K562 (cell line): Measurements from ENCODE around the gene PPDPF. TPM values are rescaled to one million over a fixed set of nuclear protein-coding genes. Genes with fewer than 3 reads are reported as not detected.

Experiments used
- ATAC-seq: fragments of 200-7000 bp; cut with Tn5 transposase; 3 replicates; pipeline ENCODE4 v1.9.1; 2020; ENCODE audit warnings: moderate library complexity
- BruUV-seq: library from RNA; stranded (reverse); fragments of 400-500 nt; replicated peaks from 2 replicates; lab custom pipeline; 2021; lab: Mats Ljungman, UMichigan
- CTCF ChIA-PET: fragments of 300-600 bp; formaldehyde crosslinking; extraction: SDS; loops from one replicate; lab custom pipeline; 2021; ENCODE audit warnings: low intra/inter-chr PET ratio; lab: Yijun Ruan, JAX
- POLR2A ChIA-PET: fragments of 300-600, 350-650 bp; sonication (Branson Sonifier 250); formaldehyde crosslinking; extraction: SDS; loops from one replicate; lab custom pipeline; 2021; ENCODE audit warnings: antibody characterized with exemption, inconsistent platforms; lab: Yijun Ruan, JAX
- DNase-seq, 4 experiments: peaks; one replicate each; pipeline versions ENCODE4 v3.0.0 to v3.0.0-alpha.2; 2011 to 2018; ENCODE audit warnings: low spot score in 3 of 4, mixed read lengths in 3 of 4; ENCODE audit errors: extremely low read depth in 1 of 4
- FAIRE-seq: peaks from 2 replicates; lab custom pipeline; 2011; peaks lifted over from hg19 to GRCh38; lab: Jason Lieb, UNC
- H2AFZ ChIP-seq: 2 replicates; pipeline ENCODE4 v1.6.0; 2011; ENCODE audit warnings: low read depth, low read length, control low read depth, inconsistent platforms
- H3K27ac ChIP-seq: fragments of 200-600 bp; 3 replicates; pipeline ENCODE4 v1.8.0; 2011; ENCODE audit warnings: low read depth, mild to moderate bottlenecking, control low read depth, inconsistent platforms, low read length, moderate library complexity, mixed read lengths; ENCODE audit errors: extremely low read depth
- H3K27me3 ChIP-seq, 2 experiments: fragments of 300-600 bp in 1 of 2; 2 replicates in 1 of 2; 3 replicates in 1 of 2; pipeline versions ENCODE4 v1.6.0 to v1.8.0; 2011; ENCODE audit warnings: inconsistent platforms in 2 of 2, low read length in 2 of 2, mild to moderate bottlenecking in 1 of 2, mixed read lengths in 1 of 2, moderate library complexity in 1 of 2; ENCODE audit not compliant: control insufficient read depth in 2 of 2, insufficient read depth in 2 of 2
- H3K36me3 ChIP-seq: fragments of 300-600 bp; 3 replicates; pipeline ENCODE4 v1.8.0; 2011; ENCODE audit warnings: mild to moderate bottlenecking, low read length, inconsistent platforms; ENCODE audit not compliant: control insufficient read depth, insufficient read depth
- H3K4me1 ChIP-seq, 2 experiments: fragments of 200-600 bp in 1 of 2; replicated peaks in 1 of 2; 2 replicates in 1 of 2; 3 replicates in 1 of 2; pipeline versions ENCODE4 v1.5.1 to v1.8.0; 2011; ENCODE audit warnings: inconsistent platforms in 2 of 2, low read length in 2 of 2, mild to moderate bottlenecking in 1 of 2, mixed read lengths in 1 of 2, moderate library complexity in 1 of 2; ENCODE audit not compliant: control insufficient read depth in 2 of 2, insufficient read depth in 2 of 2
- H3K4me2 ChIP-seq: 2 replicates; pipeline ENCODE4 v1.6.1; 2011; ENCODE audit warnings: low read length, control low read depth, inconsistent platforms, mixed read lengths; ENCODE audit not compliant: insufficient read depth
- H3K4me3 ChIP-seq: fragments of 200-600 bp; sonication (generic), shearing (Covaris generic); 2 replicates; pipeline ENCODE4 v1.5.1; 2016; ENCODE audit warnings: control low read depth, inconsistent platforms
- H3K79me2 ChIP-seq: fragments of 200-600 bp; 3 replicates; pipeline ENCODE4 v1.8.0; 2011; ENCODE audit warnings: low read length, inconsistent platforms; ENCODE audit not compliant: control insufficient read depth, insufficient read depth
- H3K9ac ChIP-seq, 2 experiments: 2 replicates each; pipeline versions ENCODE4 v1.6.0 to v1.6.1; 2011; ENCODE audit warnings: low read depth in 2 of 2, low read length in 2 of 2, control low read depth in 1 of 2, inconsistent platforms in 1 of 2, mild to moderate bottlenecking in 1 of 2, mixed read lengths in 1 of 2; ENCODE audit not compliant: insufficient read depth in 1 of 2
- H3K9me1 ChIP-seq: one replicate; pipeline ENCODE4 v1.6.0; 2011; ENCODE audit warnings: inconsistent platforms, mild to moderate bottlenecking, low read length, moderate library complexity; ENCODE audit not compliant: control insufficient read depth, insufficient read depth
- H3K9me3 ChIP-seq: replicated peaks from 2 replicates; pipeline ENCODE4 v1.5.1; 2011; ENCODE audit warnings: low read depth, low read length, inconsistent platforms; ENCODE audit not compliant: control insufficient read depth, insufficient read depth
- H4K20me1 ChIP-seq: replicated peaks from 2 replicates; pipeline ENCODE4 v1.6.1; 2011; ENCODE audit warnings: low read length, inconsistent platforms, mixed read lengths; ENCODE audit not compliant: control insufficient read depth, insufficient read depth
- EHMT2 ChIP-seq: fragments of 450-650 bp; IDR thresholded peaks from 2 replicates; pipeline ENCODE4 v1.6.1; 2018; ENCODE audit warnings: antibody characterized with exemption
- GABPA ChIP-seq: fragments of 200-800 bp; sonication (Bioruptor generic); conservative IDR thresholded peaks from 2 replicates; pipeline ENCODE4 v1.6.1; 2016; ENCODE audit warnings: low read depth, missing genetic modification characterization, missing compliant biosample characterization
- HNRNPK ChIP-seq: fragments of 200-400 bp; formaldehyde crosslinking; IDR thresholded peaks from one replicate; pipeline ENCODE4 v1.6.1; 2018; ENCODE audit warnings: mild to moderate bottlenecking, low read depth, low read length; ENCODE audit not compliant: poor library complexity, severe bottlenecking
- IRF2 ChIP-seq: sonication (generic); formaldehyde crosslinking; IDR thresholded peaks from 2 replicates; pipeline ENCODE4 v1.8.1; 2022; ENCODE audit warnings: mild to moderate bottlenecking, missing genetic modification reagents
- NR2C2 ChIP-seq, 2 experiments: fragments of 200-800 bp in 1 of 2; sonication (Bioruptor generic) in 1 of 2; sonication (generic) in 1 of 2; formaldehyde crosslinking in 1 of 2; IDR thresholded peaks; 2 replicates each; pipeline versions ENCODE4 v1.6.1 to v1.8.0; 2016 to 2022; ENCODE audit warnings: mild to moderate bottlenecking in 1 of 2, missing compliant biosample characterization in 1 of 2, missing genetic modification characterization in 1 of 2, missing genetic modification reagents in 1 of 2
- PHTF2 ChIP-seq: fragments of 250-450 bp; sonication (Bioruptor Pico); IDR thresholded peaks from 2 replicates; pipeline ENCODE4 v1.5.0; 2021; ENCODE audit warnings: mild to moderate bottlenecking
- SAP30 ChIP-seq: fragments of 200-600 bp; sonication (generic); IDR thresholded peaks from 2 replicates; pipeline ENCODE4 v1.6.1; 2012; ENCODE audit warnings: borderline replicate concordance, low read depth, mild to moderate bottlenecking, moderate library complexity, low read length, control low read depth, inconsistent platforms; ENCODE audit not compliant: insufficient read depth, poor library complexity, severe bottlenecking
- SMARCE1 ChIP-seq: fragments of 450-650 bp; IDR thresholded peaks from 2 replicates; pipeline ENCODE4 v1.7.1; 2016; ENCODE audit warnings: mild to moderate bottlenecking
- SMC3 ChIP-seq: conservative IDR thresholded peaks from 2 replicates; pipeline ENCODE4 v1.6.1; 2011; ENCODE audit warnings: low read depth, low read length, improper control_type of control experiment; ENCODE audit not compliant: insufficient read depth
- SPI1 ChIP-seq: IDR thresholded peaks from 2 replicates; pipeline ENCODE4 v1.6.1; 2011; ENCODE audit warnings: low read depth, low read length, control low read depth, borderline replicate concordance
- YBX1 ChIP-seq: fragments of 450-650 bp; IDR thresholded peaks from 2 replicates; pipeline ENCODE4 v1.7.1; 2016; ENCODE audit warnings: mild to moderate bottlenecking
- ZC3H8 ChIP-seq: fragments of 450-650 bp; IDR thresholded peaks from 2 replicates; pipeline ENCODE4 v1.6.1; 2017
- ZNF717 ChIP-seq: fragments of 250-450 bp; sonication (Bioruptor Pico); IDR thresholded peaks from 2 replicates; pipeline ENCODE4 v1.5.0; 2021
- ZNF77 ChIP-seq: fragments of 250-450 bp; sonication (Bioruptor Pico); IDR thresholded peaks from 2 replicates; pipeline ENCODE4 v1.5.0; 2020
- WGBS: fragments of 100-300 bp; shearing (Covaris generic); methylation state at CpG from one replicate; pipeline ENCODE4 v1.1.6; 2016; ENCODE audit warnings: low coverage, mixed read lengths; ENCODE audit not compliant: insufficient coverage; ENCODE audit errors: missing lambda C conversion rate; 5-methylcytosine and 5-hydroxymethylcytosine counted together
- in situ Hi-C: fragments of 300-500 bp; cut with MboI; formaldehyde crosslinking; loops from 4 replicates; pipeline ENCODE4 v1.15.0; 2018; ENCODE audit warnings: inconsistent platforms, mixed read lengths
- intact Hi-C: fragments of 100-400 bp; cut with micrococcal nuclease; formaldehyde crosslinking; loops from 2 replicates; pipeline ENCODE4 v1.14.2; 2022
- polyA plus RNA-seq, 8 experiments: library from polyadenylated mRNA; depleted of rRNA in 4 of 8; stranded (reverse) in 5 of 8; unstranded in 3 of 8; fragments of >200 nt; fragmentation: Nextera tagmentation in 2 of 8; fragmentation: Illumina TruSeq in 1 of 8; extraction: Ambion mirVana in 2 of 8; extraction: Trizol in 1 of 8; gene quantifications; 2 replicates each; pipeline versions ENCODE4 v1.2.1 to v1.2.3, GENCODE V29; 2011 to 2014; ENCODE audit warnings: inconsistent platforms in 1 of 8, missing spikeins in 1 of 8
- total RNA-seq, 7 experiments: library from RNA; depleted of rRNA in 6 of 7; stranded (reverse); fragments of >200 nt in 6 of 7; fragmentation: Illumina TruSeq in 2 of 7; extraction: Trizol in 2 of 7; gene quantifications; 2 replicates each; pipeline versions ENCODE4 v1.2.1 to v1.2.3, GENCODE V29; 2011 to 2021; ENCODE audit warnings: low replicate concordance in 1 of 7
- TF ChIP-seq, protein P1 (sequence below), 2 experiments: fragments of 450-650 bp in 1 of 2; IDR thresholded peaks; 2 replicates each; pipeline ENCODE4 v1.6.1; 2011 to 2017; ENCODE audit warnings: low read depth in 2 of 2, antibody characterized with exemption in 1 of 2, borderline replicate concordance in 1 of 2, low read length in 1 of 2, mild to moderate bottlenecking in 1 of 2, mixed read lengths in 1 of 2; ENCODE audit not compliant: control insufficient read depth in 1 of 2
- TF ChIP-seq, protein P2 (sequence below), 2 experiments: IDR thresholded peaks; 2 replicates each; pipeline ENCODE4 v1.6.1; 2012; ENCODE audit warnings: improper control_type of control experiment in 2 of 2, low read depth in 2 of 2, low read length in 2 of 2, borderline replicate concordance in 1 of 2

Gene PPDPF
- total and polyA plus RNA-seq, 9 of the 15 experiments (the other 6 are each of a cell fraction or from before 2014, with no cell fraction given), result 0.77 to 233 (median 10.5) TPM

DNA sequence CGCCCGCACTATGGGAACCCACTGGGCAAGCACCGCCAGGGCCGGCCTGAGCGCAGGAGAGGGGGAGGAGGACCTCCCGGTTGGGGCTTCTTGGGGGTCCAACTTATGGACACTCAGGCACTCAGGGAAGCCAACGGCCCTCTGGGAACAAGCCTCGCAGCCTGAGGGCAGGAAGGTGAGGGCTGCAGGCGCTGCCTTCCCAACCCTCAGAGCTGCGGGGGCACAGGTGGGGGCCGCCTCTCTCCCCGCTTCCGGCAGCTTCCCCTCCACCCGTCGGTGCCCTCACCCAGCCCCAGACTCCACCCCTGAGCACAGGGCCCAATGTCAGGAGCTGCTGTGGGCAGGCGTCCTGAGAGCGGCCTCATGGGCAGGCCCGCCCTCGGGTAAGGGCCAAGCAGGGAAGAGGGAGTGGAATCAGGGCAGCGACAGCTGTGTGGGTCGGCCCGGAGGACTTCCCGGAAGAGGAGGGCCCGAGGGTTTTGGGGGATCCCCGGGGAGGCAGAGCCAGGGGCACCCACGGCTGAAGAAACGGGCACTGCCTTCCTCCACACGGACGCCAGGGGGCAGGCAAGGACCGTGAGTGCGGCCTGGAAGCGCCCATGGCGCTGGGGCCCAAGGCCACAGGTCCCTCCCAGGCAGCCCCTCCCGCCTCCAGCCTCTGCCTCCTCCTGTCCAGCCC, 17.1 kb downstream of the PPDPF start:
- H3K27ac ChIP-seq, result no peak overlapping the region
- peaks cover 6 to 90% of the 10 kb centered on the region in 2 experiments; a peak in 4 of 5 replicates for H3K4me1 ChIP-seq
- POLR2A ChIA-PET, result interaction anchor here (0.6 to 1.3 kb wide), 7 partner anchors 9 to 414 kb away, joined by 3 to 5 read pairs (median 3); partner anchors contain the start of gene DNAJC5
- no peaks in the 10 kb centered on the region for H3K36me3 ChIP-seq
- peak overlapping the region; percentile 53 for H3K4me2 ChIP-seq
- peak overlapping the region; percentile 28 to 86; a peak in 3 of 4 replicates for H3K9ac ChIP-seq
- BruUV-seq, result no TSS peak
- FAIRE-seq, result no peak
- H2AFZ ChIP-seq, result peak overlapping the region; percentile 92
- H3K9me3 ChIP-seq, result no peaks in the 10 kb centered on the region
- peaks cover 3% of the 10 kb centered on the region for H4K20me1 ChIP-seq
- DNase-seq, result peak; percentile 90 to 94 (median 92)
- ATAC-seq, result peak; percentile 95
- H3K4me3 ChIP-seq, result no peak overlapping the region
- no peaks in the 10 kb centered on the region for H3K9me1 ChIP-seq
- H3K27me3 ChIP-seq, result peaks cover 0 to 26% of the 10 kb centered on the region in 2 experiments; a peak in 2 of 5 replicates
- in situ Hi-C loops, result no loop called here
- CTCF ChIA-PET, result interaction anchor here (0.7 to 3.4 kb wide), 6 partner anchors 169 to 513 kb away, joined by 3 to 25 read pairs (median 4); no protein-coding TSS in a partner anchor
- intact Hi-C loops, result loop anchor here (2.0 to 10.0 kb wide), 4 partner anchors 117 to 500 kb away; partner anchors contain the start of genes ARFRP1, C20orf204, RTEL1 and STMN3
- 13% methylated on average over 22 of the region's 34 CpGs for WGBS
- no peaks in the 10 kb centered on the region for H3K79me2 ChIP-seq
- TF ChIP-seq, protein P1, sequence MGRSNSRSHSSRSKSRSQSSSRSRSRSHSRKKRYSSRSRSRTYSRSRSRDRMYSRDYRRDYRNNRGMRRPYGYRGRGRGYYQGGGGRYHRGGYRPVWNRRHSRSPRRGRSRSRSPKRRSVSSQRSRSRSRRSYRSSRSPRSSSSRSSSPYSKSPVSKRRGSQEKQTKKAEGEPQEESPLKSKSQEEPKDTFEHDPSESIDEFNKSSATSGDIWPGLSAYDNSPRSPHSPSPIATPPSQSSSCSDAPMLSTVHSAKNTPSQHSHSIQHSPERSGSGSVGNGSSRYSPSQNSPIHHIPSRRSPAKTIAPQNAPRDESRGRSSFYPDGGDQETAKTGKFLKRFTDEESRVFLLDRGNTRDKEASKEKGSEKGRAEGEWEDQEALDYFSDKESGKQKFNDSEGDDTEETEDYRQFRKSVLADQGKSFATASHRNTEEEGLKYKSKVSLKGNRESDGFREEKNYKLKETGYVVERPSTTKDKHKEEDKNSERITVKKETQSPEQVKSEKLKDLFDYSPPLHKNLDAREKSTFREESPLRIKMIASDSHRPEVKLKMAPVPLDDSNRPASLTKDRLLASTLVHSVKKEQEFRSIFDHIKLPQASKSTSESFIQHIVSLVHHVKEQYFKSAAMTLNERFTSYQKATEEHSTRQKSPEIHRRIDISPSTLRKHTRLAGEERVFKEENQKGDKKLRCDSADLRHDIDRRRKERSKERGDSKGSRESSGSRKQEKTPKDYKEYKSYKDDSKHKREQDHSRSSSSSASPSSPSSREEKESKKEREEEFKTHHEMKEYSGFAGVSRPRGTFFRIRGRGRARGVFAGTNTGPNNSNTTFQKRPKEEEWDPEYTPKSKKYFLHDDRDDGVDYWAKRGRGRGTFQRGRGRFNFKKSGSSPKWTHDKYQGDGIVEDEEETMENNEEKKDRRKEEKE (IDR thresholded peaks at IDR 0.05; ENCODE audit: borderline replicate concordance in 1 of 2, control insufficient read depth in 1 of 2, low read depth in 2 of 2, low read length in 1 of 2), result no peak
- TF ChIP-seq NR2C2 (CRISPR knock-in tag; IDR thresholded peaks at IDR 0.05) (no peak), NR2C2 (tag; IDR thresholded peaks at IDR 0.05) (peak; percentile 25; the same call in 1 of the 2 replicates), SPI1 (no peak), GABPA (tag) (peak; percentile 68), IRF2 (no peak), SMARCE1 (no peak), ZC3H8 (no peak), ZNF717 (CRISPR knock-in tag) (no peak), YBX1 (no peak), EHMT2 (no peak), ZNF77 (CRISPR knock-in tag) (no peak), SMC3 (peak; percentile 96), SAP30 (no peak), PHTF2 (CRISPR knock-in tag) (no peak), HNRNPK (no peak)
- TF ChIP-seq, protein P2, sequence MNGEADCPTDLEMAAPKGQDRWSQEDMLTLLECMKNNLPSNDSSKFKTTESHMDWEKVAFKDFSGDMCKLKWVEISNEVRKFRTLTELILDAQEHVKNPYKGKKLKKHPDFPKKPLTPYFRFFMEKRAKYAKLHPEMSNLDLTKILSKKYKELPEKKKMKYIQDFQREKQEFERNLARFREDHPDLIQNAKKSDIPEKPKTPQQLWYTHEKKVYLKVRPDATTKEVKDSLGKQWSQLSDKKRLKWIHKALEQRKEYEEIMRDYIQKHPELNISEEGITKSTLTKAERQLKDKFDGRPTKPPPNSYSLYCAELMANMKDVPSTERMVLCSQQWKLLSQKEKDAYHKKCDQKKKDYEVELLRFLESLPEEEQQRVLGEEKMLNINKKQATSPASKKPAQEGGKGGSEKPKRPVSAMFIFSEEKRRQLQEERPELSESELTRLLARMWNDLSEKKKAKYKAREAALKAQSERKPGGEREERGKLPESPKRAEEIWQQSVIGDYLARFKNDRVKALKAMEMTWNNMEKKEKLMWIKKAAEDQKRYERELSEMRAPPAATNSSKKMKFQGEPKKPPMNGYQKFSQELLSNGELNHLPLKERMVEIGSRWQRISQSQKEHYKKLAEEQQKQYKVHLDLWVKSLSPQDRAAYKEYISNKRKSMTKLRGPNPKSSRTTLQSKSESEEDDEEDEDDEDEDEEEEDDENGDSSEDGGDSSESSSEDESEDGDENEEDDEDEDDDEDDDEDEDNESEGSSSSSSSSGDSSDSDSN (IDR thresholded peaks at IDR 0.05; ENCODE audit: borderline replicate concordance in 1 of 2, low read depth in 2 of 2, low read length in 2 of 2), result no peak
